Measurements from ENCODE around the gene RAPGEFL1. TPM values are rescaled to one million over a fixed set of nuclear protein-coding genes. Genes with fewer than 3 reads are reported as not detected.

The RAPGEFL1 gene
- total and polyA plus RNA-seq, 12 donors: 0.24 to 18.5 (median 4.0) TPM

DNA sequence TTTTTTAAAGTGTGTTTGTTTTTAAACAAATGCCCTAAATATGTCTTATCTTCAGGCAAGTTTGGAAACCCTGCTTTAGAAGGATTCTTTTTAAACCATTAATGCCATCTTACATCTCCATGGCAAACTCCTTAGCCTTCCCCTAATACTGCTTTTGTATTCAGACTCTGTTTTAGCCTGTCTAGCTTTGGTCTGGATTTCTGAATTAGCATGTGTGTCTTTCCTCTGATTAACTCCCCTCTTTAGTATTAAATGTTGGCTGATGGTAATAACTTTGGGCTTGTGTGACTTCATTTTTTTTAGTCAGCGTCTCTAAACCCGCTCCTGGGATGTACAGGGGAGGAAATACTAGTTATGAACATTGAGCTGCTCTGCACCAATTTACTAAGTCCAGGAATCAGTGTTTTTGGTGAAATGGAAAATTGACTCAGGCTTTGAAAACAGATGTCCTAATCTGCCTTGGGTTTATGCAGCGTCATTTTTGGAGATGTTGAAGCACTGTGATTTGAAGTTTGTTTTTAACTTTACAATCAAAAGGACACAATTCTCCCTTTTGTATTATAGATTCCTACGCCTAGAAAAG is 64.1 kb downstream of the RAPGEFL1 start:
- TF ChIP-seq CTCF (IDR thresholded peaks at IDR 0.05) (no peak), POLR2A (IDR thresholded peaks at IDR 0.05) (no peak)
- Histone ChIP-seq H3K27ac (no peak overlapping the region), H3K4me1 (replicated peaks in 1 of 2) (peaks cover 0 to 26% of the 10 kb centered on the region in 2 donors), H3K9me3 (replicated peaks in 1 of 3) (no peaks in the 10 kb centered on the region), H3K4me3 (no peak overlapping the region), H3K36me3 (replicated peaks in 1 of 2) (no peaks in the 10 kb centered on the region), H3K27me3 (no peaks in the 10 kb centered on the region)
- no peak for DNase-seq
- intact Hi-C loops (cut with DNase I): no loop called here
- WGBS, 4 donors: 87 to 90% (median 89%) methylated on average over 4 of the region's 4 CpGs

- intact Hi-C loops (cut with DNase I): no loop called here
- TF ChIP-seq CTCF (IDR thresholded peaks at IDR 0.05) (no peak), POLR2A (IDR thresholded peaks at IDR 0.05) (no peak)
- no peaks in the 10 kb centered on the region for H3K36me3 ChIP-seq (replicated peaks in 1 of 2)
Measured at GRCh38 chr17:40242774-40243173, 65.5 kb downstream of the RAPGEFL1 start.

DNA sequence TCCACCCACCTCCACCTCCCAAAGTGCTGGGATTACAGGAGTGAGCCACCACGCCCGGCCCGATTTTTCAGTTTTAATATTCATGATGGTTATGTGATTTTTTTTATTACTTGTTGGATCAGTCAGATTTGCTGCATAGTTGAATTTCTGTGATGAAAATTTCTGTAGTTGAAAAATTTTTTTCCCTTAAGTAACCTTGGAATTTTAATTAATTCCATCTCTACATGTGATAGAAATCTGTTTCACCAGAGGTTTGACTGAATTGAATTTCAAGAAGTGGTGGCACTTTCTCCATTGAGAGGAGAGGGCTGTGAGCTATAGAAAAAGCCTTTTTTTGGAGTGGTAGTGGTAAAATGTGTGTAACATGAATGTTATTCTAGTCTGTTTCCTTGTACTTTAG is 66.5 kb downstream of the RAPGEFL1 start:
- Histone ChIP-seq H3K27ac (no peak overlapping the region), H3K36me3 (replicated peaks in 1 of 2) (no peaks in the 10 kb centered on the region), H3K4me3 (no peak overlapping the region), H3K9me3 (replicated peaks in 1 of 3) (no peaks in the 10 kb centered on the region), H3K27me3 (no peaks in the 10 kb centered on the region), H3K4me1 (replicated peaks in 1 of 2) (peaks cover 0 to 32% of the 10 kb centered on the region in 2 donors)
- peak in 1 of 7 donors; percentile 38 for DNase-seq
- WGBS, 4 donors: 91 to 97% (median 94%) methylated on average over 3 of the region's 3 CpGs
- intact Hi-C loops (cut with DNase I): no loop called here
- no peak for TF ChIP-seq POLR2A (IDR thresholded peaks at IDR 0.05)
- TF ChIP-seq CTCF (IDR thresholded peaks at IDR 0.05): no peak

More at GRCh38 chr17:40242774-40243173, 65.5 kb downstream of the RAPGEFL1 start:
- H3K4me1 ChIP-seq (replicated peaks in 1 of 2): peaks cover 0 to 26% of the 10 kb centered on the region in 2 donors
- no peak overlapping the region for H3K4me3 ChIP-seq
- DNase-seq: peak in 1 of 7 donors; percentile 47
- peak overlapping the region in 1 of 5 donors; percentile 45 for H3K27ac ChIP-seq
- no peaks in the 10 kb centered on the region for H3K27me3 ChIP-seq
- WGBS, 4 donors: 72 to 88% (median 82%) methylated on average over 3 of the region's 3 CpGs
- no peaks in the 10 kb centered on the region for H3K9me3 ChIP-seq (replicated peaks in 1 of 3)

GRCh38 chr17:40244255-40244654 is 67.0 kb downstream of the RAPGEFL1 start:
- H3K27ac ChIP-seq: no peak overlapping the region
- no peaks in the 10 kb centered on the region for H3K36me3 ChIP-seq (replicated peaks in 1 of 2)
- no peaks in the 10 kb centered on the region for H3K27me3 ChIP-seq
- TF ChIP-seq CTCF (IDR thresholded peaks at IDR 0.05) (no peak), POLR2A (IDR thresholded peaks at IDR 0.05) (no peak)
- WGBS, 4 donors: 84 to 90% (median 86%) methylated on average over 4 of the region's 4 CpGs
- no peaks in the 10 kb centered on the region for H3K9me3 ChIP-seq (replicated peaks in 1 of 3)
- intact Hi-C loops (cut with DNase I): no loop called here
- no peak overlapping the region for H3K4me3 ChIP-seq
- DNase-seq: peak in 1 of 7 donors; percentile 10
- peaks cover 0 to 37% of the 10 kb centered on the region in 2 donors for H3K4me1 ChIP-seq (replicated peaks in 1 of 2)

Small RNA genes lying within 50 kb of the gene (microRNA-seq; reads per million reads assigned to microRNA genes)
- gene MIR6866 (0 to 1.3 (median 0.57) reads per million in 3 donors), gene MIR6867 (0 to 0.57 (median 0) reads per million in 3 donors)

Small RNA genes lying within 50 kb of the gene (small RNA-seq; reads per million reads assigned to genes)
- 0 reads per million in 2 donors for gene MIR6867

Other genes with a start within 250 kb of the RAPGEFL1 start
- gene ORMDL3, start 249.9 kb upstream of the RAPGEFL1 start, total RNA-seq: 10 to 100 TPM; 29.1 to 76.7 (median 51.6) TPM
- gene ORMDL3, start 249.9 kb upstream of the RAPGEFL1 start, polyA plus RNA-seq: 100 to 1,000 TPM in 1 of 3 donors, 10 to 100 TPM in 2; 40.4 to 102 (median 52.1) TPM
- not detected for gene LRRC3C, start 249.7 kb upstream of the RAPGEFL1 start, total RNA-seq
- not detected for gene LRRC3C, start 249.7 kb upstream of the RAPGEFL1 start, polyA plus RNA-seq
- 1 to 10 TPM in 4 of 9 donors, under 1 TPM in 1, not detected in 4; 0.14 to 2.2 (median 1.4) TPM for gene GSDMA, start 214.5 kb upstream of the RAPGEFL1 start, total RNA-seq
- gene GSDMA, start 214.5 kb upstream of the RAPGEFL1 start, polyA plus RNA-seq: under 1 TPM in 2 of 3 donors, not detected in 1; 0.20 to 0.53 TPM
- gene PSMD3, start 196.7 kb upstream of the RAPGEFL1 start, total RNA-seq: 100 to 1,000 TPM in 4 of 9 donors, 10 to 100 TPM in 5; 78.8 to 123 (median 98.2) TPM
- 100 to 1,000 TPM in 1 of 3 donors, 10 to 100 TPM in 2; 42.8 to 109 (median 54.5) TPM for gene PSMD3, start 196.7 kb upstream of the RAPGEFL1 start, polyA plus RNA-seq
- under 1 TPM in 5 of 9 donors, not detected in 4; 0.06 to 0.74 (median 0.41) TPM for gene CSF3, start 162.0 kb upstream of the RAPGEFL1 start, total RNA-seq
- gene CSF3, start 162.0 kb upstream of the RAPGEFL1 start, polyA plus RNA-seq: 1 to 10 TPM in 1 of 3 donors, under 1 TPM in 2; 0.24 to 6.1 (median 0.80) TPM
- 100 to 1,000 TPM in 1 of 9 donors, 10 to 100 TPM in 8; 34.8 to 127 (median 74.2) TPM for gene MED24, start 123.1 kb upstream of the RAPGEFL1 start, total RNA-seq
- gene MED24, start 123.1 kb upstream of the RAPGEFL1 start, polyA plus RNA-seq: 100 to 1,000 TPM in 1 of 3 donors, 10 to 100 TPM in 2; 50.3 to 103 (median 92.9) TPM
- 100 to 1,000 TPM in 3 of 9 donors, 10 to 100 TPM in 6; 39.2 to 110 (median 73.8) TPM for gene THRA, start 114.5 kb upstream of the RAPGEFL1 start, total RNA-seq
- gene THRA, start 114.5 kb upstream of the RAPGEFL1 start, polyA plus RNA-seq: 10 to 100 TPM; 41.8 to 62.3 (median 50.9) TPM
- gene NR1D1, start 76.9 kb upstream of the RAPGEFL1 start, total RNA-seq: 10 to 100 TPM in 8 of 9 donors, 1 to 10 TPM in 1; 3.4 to 69.1 (median 34.4) TPM
- 10 to 100 TPM; 34.5 to 59.0 (median 36.6) TPM for gene NR1D1, start 76.9 kb upstream of the RAPGEFL1 start, polyA plus RNA-seq
- gene MSL1, start 55.5 kb upstream of the RAPGEFL1 start, total RNA-seq: 100 to 1,000 TPM in 1 of 9 donors, 10 to 100 TPM in 8; 47.8 to 100 (median 68.2) TPM
- 100 to 1,000 TPM in 2 of 3 donors, 10 to 100 TPM in 1; 74.2 to 143 (median 128) TPM for gene MSL1, start 55.5 kb upstream of the RAPGEFL1 start, polyA plus RNA-seq
- gene CASC3, start 36.9 kb upstream of the RAPGEFL1 start, total RNA-seq: 10 to 100 TPM; 31.0 to 72.4 (median 60.9) TPM
- 10 to 100 TPM; 36.2 to 65.1 (median 57.5) TPM for gene CASC3, start 36.9 kb upstream of the RAPGEFL1 start, polyA plus RNA-seq
- 10 to 100 TPM in 7 of 9 donors, 1 to 10 TPM in 2; 5.2 to 30.2 (median 17.4) TPM for gene WIPF2, start 41.8 kb downstream of the RAPGEFL1 start, total RNA-seq
- 10 to 100 TPM in 2 of 3 donors, 1 to 10 TPM in 1; 5.7 to 17.8 (median 13.0) TPM for gene WIPF2, start 41.8 kb downstream of the RAPGEFL1 start, polyA plus RNA-seq
- 10 to 100 TPM in 2 of 9 donors, 1 to 10 TPM in 6, under 1 TPM in 1; 0.69 to 12.1 (median 2.7) TPM for gene CDC6, start 110.4 kb downstream of the RAPGEFL1 start, total RNA-seq
- 10 to 100 TPM in 1 of 3 donors, 1 to 10 TPM in 2; 1.0 to 31.3 (median 1.0) TPM for gene CDC6, start 110.4 kb downstream of the RAPGEFL1 start, polyA plus RNA-seq
- 10 to 100 TPM in 8 of 9 donors, 1 to 10 TPM in 1; 4.7 to 51.8 (median 33.0) TPM for gene RARA, start 131.7 kb downstream of the RAPGEFL1 start, total RNA-seq
- 10 to 100 TPM; 12.7 to 58.2 (median 26.8) TPM for gene RARA, start 131.7 kb downstream of the RAPGEFL1 start, polyA plus RNA-seq
- 1 to 10 TPM in 8 of 9 donors, under 1 TPM in 1; 0.44 to 8.7 (median 1.9) TPM for gene GJD3, start 187.3 kb downstream of the RAPGEFL1 start, total RNA-seq
- gene GJD3, start 187.3 kb downstream of the RAPGEFL1 start, polyA plus RNA-seq: not detected
- 10 to 100 TPM in 1 of 9 donors, 1 to 10 TPM in 8; 1.9 to 51.1 (median 4.0) TPM for gene TOP2A, start 240.4 kb downstream of the RAPGEFL1 start, total RNA-seq
- gene TOP2A, start 240.4 kb downstream of the RAPGEFL1 start, polyA plus RNA-seq: 1 to 10 TPM in 2 of 3 donors, under 1 TPM in 1; 0.32 to 3.9 (median 1.2) TPM

All from adrenal gland (tissue), 12 donors.